Activated CD4-positive, alpha-beta T cell treated with anti-CD3 and anti-CD28 coated beads, Interleukin-2, amount 10 ng/mL, durations not matched to agents 7 days and 5 days (primary cell): Measurements from ENCODE around the gene NELFB. TPM values are rescaled to one million over a fixed set of nuclear protein-coding genes. Genes with fewer than 3 reads are reported as not detected.

Source experiments
- CTCF ChIA-PET: fragments of 350-600 bp; sonication (Branson Sonifier 250); formaldehyde crosslinking; loops from one replicate; lab custom pipeline; 2021; ENCODE audit warnings: antibody characterized with exemption; lab: Charles Lee
- POLR2A ChIA-PET: fragments of 350-600 bp; sonication (Branson Sonifier 250); formaldehyde crosslinking; loops from one replicate; lab custom pipeline; 2021; ENCODE audit warnings: antibody characterized with exemption; lab: Charles Lee
- DNase-seq: peaks from one replicate; pipeline ENCODE4 v3.0.0-alpha.2; 2020
- H3K27ac Mint-ChIP-seq: one replicate; pipeline ENCODE4 v1.8.0; 2021; ENCODE audit warnings: mild to moderate bottlenecking, moderate library complexity, mixed read lengths
- H3K27me3 Mint-ChIP-seq: one replicate; pipeline ENCODE4 v1.8.0; 2021; ENCODE audit warnings: mixed read lengths
- H3K36me3 Mint-ChIP-seq: one replicate; pipeline ENCODE4 v1.8.0; 2021; ENCODE audit warnings: low read depth, mixed read lengths
- H3K4me1 Mint-ChIP-seq: one replicate; pipeline ENCODE4 v1.8.0; 2021; ENCODE audit warnings: mixed read lengths
- H3K4me3 Mint-ChIP-seq: one replicate; pipeline ENCODE4 v1.8.0; 2021; ENCODE audit warnings: mild to moderate bottlenecking, moderate library complexity, mixed read lengths
- H3K9me3 Mint-ChIP-seq: one replicate; pipeline ENCODE4 v1.8.0; 2021; ENCODE audit warnings: mixed read lengths
- total RNA-seq, 2 experiments: library from RNA; stranded (reverse); gene quantifications; one replicate each; pipeline ENCODE4 v1.2.3, GENCODE V29; 2021

NELFB gene
- total RNA-seq, 2 experiments from 2014 or later = 54.1 to 66.6 TPM

- H3K4me1 Mint-ChIP-seq = peaks cover 33% of the 10 kb centered on the region
- ChIA-PET CTCF (interaction anchor here (0.9 kb wide), 1 partner anchor 224 kb away, joined by 6 read pairs; no protein-coding TSS in a partner anchor), POLR2A (no interaction called here)
- H3K27ac Mint-ChIP-seq = no peak overlapping the region
- H3K36me3 Mint-ChIP-seq = peaks cover 30% of the 10 kb centered on the region
- H3K27me3 Mint-ChIP-seq = no peaks in the 10 kb centered on the region
- no peak overlapping the region for H3K4me3 Mint-ChIP-seq
- no peak for DNase-seq
- H3K9me3 Mint-ChIP-seq = no peaks in the 10 kb centered on the region
Observed at GRCh38 chr9:137272241-137273094, 17.3 kb downstream of the NELFB start.

DNA sequence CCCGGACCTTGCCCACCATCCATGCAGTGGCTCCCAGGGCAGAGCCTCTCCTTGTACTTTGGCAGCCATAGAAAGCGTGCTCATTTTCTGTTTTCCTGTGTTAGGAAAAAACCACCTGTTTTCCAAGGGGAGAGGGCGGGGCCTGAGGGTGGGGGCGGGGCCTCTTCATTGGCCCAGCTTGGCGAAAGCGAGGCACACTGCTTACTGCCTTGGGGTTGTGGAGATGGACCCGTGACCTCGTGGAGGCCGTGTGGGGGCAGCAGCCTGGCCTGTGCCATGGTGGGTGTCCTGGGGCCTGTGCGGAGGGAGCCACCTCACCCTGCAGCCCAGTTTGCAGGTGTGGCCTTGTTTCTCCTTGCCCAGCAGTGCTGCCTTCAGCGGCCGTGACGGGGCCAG lies 18.0 kb downstream of the NELFB start:
- no peaks in the 10 kb centered on the region for H3K27me3 Mint-ChIP-seq
- POLR2A ChIA-PET = no interaction called here
- H3K36me3 Mint-ChIP-seq = peaks cover 28% of the 10 kb centered on the region
- no peak for DNase-seq
- no peaks in the 10 kb centered on the region for H3K9me3 Mint-ChIP-seq
- no peak overlapping the region for H3K27ac Mint-ChIP-seq
- CTCF ChIA-PET = interaction anchor here (0.9 kb wide), 1 partner anchor 223 kb away, joined by 6 read pairs; no protein-coding TSS in a partner anchor
- H3K4me1 Mint-ChIP-seq = peaks cover 32% of the 10 kb centered on the region
- H3K4me3 Mint-ChIP-seq = no peak overlapping the region

- H3K4me3 Mint-ChIP-seq = no peak overlapping the region
- ChIA-PET POLR2A (no interaction called here), CTCF (interaction anchor here (0.8 to 0.9 kb wide), 2 partner anchors 13 to 222 kb away, joined by 4 to 6 read pairs; no protein-coding TSS in a partner anchor)
- DNase-seq = no peak
- no peaks in the 10 kb centered on the region for H3K9me3 Mint-ChIP-seq
- no peak overlapping the region for H3K27ac Mint-ChIP-seq
- no peaks in the 10 kb centered on the region for H3K27me3 Mint-ChIP-seq
- peaks cover 23% of the 10 kb centered on the region for H3K36me3 Mint-ChIP-seq
- peaks cover 31% of the 10 kb centered on the region for H3K4me1 Mint-ChIP-seq
Observed at GRCh38 chr9:137273611-137274320, 18.6 kb downstream of the NELFB start.

DNA sequence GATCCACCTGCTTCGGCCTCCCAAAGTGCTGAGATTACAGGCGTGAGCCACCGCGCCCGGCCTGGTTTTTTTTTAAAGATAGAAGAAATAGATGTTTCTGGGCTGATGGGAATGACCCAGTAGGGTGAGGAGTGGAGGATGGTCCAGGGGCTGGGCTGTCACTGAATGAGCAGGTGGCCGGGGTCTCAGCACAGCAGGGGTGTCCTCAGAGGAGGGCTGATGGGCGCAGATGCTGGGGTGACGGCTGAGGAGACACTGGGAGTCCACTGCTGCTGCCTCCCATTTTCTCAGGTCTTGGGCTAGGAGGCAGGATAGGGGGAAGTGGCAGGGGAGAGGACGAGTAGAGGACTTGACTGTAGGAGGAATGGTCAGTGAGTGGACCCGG lies 20.1 kb downstream of the NELFB start:
- ChIA-PET CTCF (interaction anchor here (0.9 kb wide), 1 partner anchor 10 kb away, joined by 4 read pairs; no protein-coding TSS in a partner anchor), POLR2A (no interaction called here)
- Mint-ChIP-seq H3K27ac (peak overlapping the region; percentile 4), H3K9me3 (no peaks in the 10 kb centered on the region), H3K27me3 (no peaks in the 10 kb centered on the region), H3K4me1 (peaks cover 27% of the 10 kb centered on the region), H3K36me3 (peaks cover 13% of the 10 kb centered on the region), H3K4me3 (no peak overlapping the region)
- no peak for DNase-seq

GRCh38 chr9:137275588-137276472 lies 20.7 kb downstream of the NELFB start:
- CTCF ChIA-PET = interaction anchor here (1.5 kb wide), 1 partner anchor 21 kb away, joined by 4 read pairs; the partner anchor contains the start of gene NELFB
- Mint-ChIP-seq H3K36me3 (peaks cover 13% of the 10 kb centered on the region), H3K4me3 (no peak overlapping the region), H3K27me3 (no peaks in the 10 kb centered on the region), H3K4me1 (peaks cover 27% of the 10 kb centered on the region), H3K27ac (peak overlapping the region; percentile 4), H3K9me3 (no peaks in the 10 kb centered on the region)
- no peak for DNase-seq
- POLR2A ChIA-PET = no interaction called here

DNA sequence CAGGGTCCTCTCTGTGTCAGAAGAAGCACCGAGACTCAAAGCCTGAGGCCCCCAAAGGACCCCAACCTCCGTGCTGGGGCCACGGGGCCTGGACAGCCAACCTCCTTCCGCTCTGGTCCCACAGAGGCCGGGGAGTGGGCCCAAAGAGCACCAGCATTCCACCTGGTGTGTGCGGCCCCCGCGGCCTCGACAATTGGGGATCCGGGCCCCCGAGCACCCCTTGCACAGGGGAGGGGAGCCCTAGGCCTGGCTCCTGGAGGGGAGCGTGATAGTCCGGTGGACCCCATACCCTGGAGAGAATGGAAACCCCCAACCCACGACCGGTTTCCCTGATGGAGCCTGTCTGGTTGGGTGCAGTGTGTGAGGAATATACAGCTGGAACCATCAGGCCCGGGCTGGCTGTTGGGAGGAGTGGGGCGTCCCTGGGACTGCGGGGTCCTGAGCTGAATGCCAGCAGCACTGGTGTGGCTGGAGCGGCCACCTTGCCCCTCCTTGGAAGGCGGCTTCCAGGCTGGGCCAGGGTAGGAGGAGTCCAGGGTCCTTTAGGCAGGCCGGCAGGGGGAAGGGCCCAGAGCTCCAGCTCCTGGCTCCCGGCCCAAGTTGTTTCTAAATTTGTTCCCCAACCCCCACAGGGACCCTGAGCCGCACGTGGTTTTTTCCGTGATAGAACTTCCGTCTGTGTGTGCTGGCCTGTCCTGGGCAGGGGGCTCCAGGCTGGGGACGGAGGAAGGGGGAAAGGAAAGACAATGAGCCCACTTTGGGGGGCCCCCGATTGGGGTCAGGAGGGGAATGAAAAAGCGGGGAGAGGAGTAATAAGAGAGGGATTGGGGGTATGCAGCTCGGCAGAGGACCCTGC lies 21.6 kb downstream of the NELFB start:
- no peak for DNase-seq
- H3K9me3 Mint-ChIP-seq = no peaks in the 10 kb centered on the region
- H3K36me3 Mint-ChIP-seq = peaks cover 8% of the 10 kb centered on the region
- ChIA-PET CTCF (interaction anchor here (1.2 to 1.5 kb wide), 3 partner anchors 10 to 26 kb away, joined by 3 to 5 read pairs (median 4); partner anchors contain the start of genes NELFB and NRARP), POLR2A (no interaction called here)
- H3K27me3 Mint-ChIP-seq = no peaks in the 10 kb centered on the region
- H3K4me1 Mint-ChIP-seq = peaks cover 18% of the 10 kb centered on the region
- peak overlapping the region; percentile 36 for H3K4me3 Mint-ChIP-seq
- H3K27ac Mint-ChIP-seq = no peak overlapping the region

DNA sequence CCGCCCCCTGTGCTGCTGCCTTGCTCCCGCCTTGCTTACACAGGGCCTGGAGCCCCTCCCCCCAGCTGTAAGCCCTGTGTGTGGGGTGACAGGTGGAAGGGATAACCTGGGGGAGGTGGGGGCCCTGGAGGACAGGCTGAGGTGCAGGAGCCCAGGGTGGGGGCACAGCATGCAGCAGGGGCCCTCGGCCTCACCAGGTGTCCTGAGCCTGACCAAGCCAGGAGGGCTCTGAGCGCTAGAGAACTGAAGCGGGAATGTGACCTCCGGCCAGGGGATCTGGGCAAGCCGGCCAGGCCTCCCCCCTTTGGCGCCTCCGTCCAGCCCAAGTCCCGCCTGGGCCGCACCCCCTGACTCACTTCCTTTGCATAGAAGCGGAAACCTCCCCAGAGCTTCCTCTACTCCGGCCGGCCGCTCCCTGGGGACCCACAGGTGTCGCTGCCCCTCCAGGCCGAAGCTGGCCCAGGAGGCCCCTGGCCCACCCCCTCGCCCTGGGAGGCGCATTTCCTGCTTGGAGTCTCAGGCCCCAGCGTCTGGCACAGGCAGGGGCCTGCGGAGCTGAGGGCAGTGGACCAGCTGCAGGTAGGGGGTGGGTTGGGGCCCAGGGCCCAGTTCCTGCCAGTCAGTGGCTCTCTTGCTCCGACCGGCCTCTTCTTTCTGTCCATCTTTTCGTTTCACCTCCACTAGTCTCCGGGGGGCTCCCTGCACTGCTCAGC lies 22.4 kb downstream of the NELFB start, which contains the start of gene TOR4A:
TOR4A (plus strand) TSS at position 398 of the 713 bp plus-strand sequence. CDS start 964 bp downstream, outside the sequence.
- DNase-seq = peak; percentile 42
- Mint-ChIP-seq H3K27ac (peak within 1 kb of the TSS; percentile 50), H3K27me3 (peaks cover 1% of the 10 kb centered on the region), H3K4me3 (peak within 1 kb of the TSS; percentile 75), H3K36me3 (peaks cover 8% of the 10 kb centered on the region), H3K9me3 (no peaks in the 10 kb centered on the region), H3K4me1 (peaks cover 15% of the 10 kb centered on the region)
- POLR2A ChIA-PET = no interaction called here
- CTCF ChIA-PET = interaction anchor here (1.2 to 1.5 kb wide), 3 partner anchors 9 to 25 kb away, joined by 3 to 5 read pairs (median 4); partner anchors contain the start of genes NELFB and NRARP

- Mint-ChIP-seq H3K9me3 (no peaks in the 10 kb centered on the region), H3K4me3 (peak overlapping the region; percentile 75), H3K27me3 (peaks cover 2% of the 10 kb centered on the region), H3K4me1 (peaks cover 16% of the 10 kb centered on the region), H3K36me3 (peaks cover 8% of the 10 kb centered on the region), H3K27ac (no peak overlapping the region)
- ChIA-PET POLR2A (no interaction called here), CTCF (interaction anchor here (1.2 to 1.4 kb wide), 2 partner anchors 9 to 24 kb away, joined by 3 to 5 read pairs; partner anchors contain the start of gene NRARP)
- DNase-seq = no peak
Observed at GRCh38 chr9:137278061-137278701, 23.1 kb downstream of the NELFB start.

DNA sequence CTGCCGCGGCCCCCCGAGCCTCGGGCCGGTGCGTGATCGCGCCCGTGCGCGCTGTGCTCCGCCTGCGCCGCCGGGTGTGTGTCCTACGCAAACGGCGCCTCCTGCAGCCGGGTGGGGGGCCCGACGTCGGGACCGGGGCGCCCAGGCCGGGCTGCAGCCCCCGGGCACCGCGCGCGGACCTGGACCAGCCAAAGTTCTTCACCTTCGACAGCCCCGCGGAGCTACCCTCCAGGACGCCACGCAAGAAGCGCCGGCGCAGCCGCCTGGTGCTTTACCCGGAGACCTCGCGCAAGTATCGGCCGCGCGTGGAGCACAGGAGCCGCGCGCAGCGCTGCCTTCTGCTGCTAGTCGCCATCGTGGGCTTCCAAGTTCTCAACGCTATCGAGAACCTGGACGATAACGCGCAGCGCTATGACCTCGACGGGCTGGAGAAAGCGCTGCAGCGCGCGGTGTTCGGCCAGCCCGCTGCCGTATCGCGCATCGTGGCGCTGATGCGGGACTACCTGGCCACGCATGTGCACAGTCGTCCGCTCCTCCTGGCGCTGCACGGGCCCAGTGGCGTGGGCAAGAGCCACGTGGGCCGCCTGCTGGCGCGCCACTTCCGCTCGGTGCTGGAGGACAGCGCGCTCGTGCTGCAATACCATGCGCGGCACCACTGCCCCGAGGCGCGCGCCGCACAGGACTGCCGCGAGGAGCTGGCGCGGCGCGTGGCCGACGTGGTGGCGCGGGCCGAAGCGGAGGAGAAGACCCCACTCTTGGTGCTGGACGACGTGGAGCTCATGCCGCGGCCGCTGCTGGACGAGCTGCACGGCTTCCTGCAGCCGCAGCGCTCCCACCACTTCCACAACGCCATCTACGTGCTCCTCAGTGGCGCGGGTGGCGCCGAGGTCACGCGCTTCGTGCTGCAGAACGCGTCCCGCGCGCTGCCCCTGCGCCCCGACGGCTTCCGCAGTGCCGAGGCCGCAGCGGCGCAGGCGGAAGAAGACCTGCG lies 23.9 kb downstream of the NELFB start:
- POLR2A ChIA-PET = no interaction called here
- CTCF ChIA-PET = interaction anchor here (1.2 to 1.3 kb wide), 2 partner anchors 11 to 42 kb away, joined by 3 to 4 read pairs; no protein-coding TSS in a partner anchor
- peaks cover 4% of the 10 kb centered on the region for H3K36me3 Mint-ChIP-seq

More for the DNA sequence above, 23.9 kb downstream of the NELFB start:
- no peak overlapping the region for H3K4me3 Mint-ChIP-seq
- no peaks in the 10 kb centered on the region for H3K9me3 Mint-ChIP-seq
- H3K4me1 Mint-ChIP-seq = peaks cover 16% of the 10 kb centered on the region
- DNase-seq = no peak
- no peak overlapping the region for H3K27ac Mint-ChIP-seq
- peaks cover 6% of the 10 kb centered on the region for H3K27me3 Mint-ChIP-seq
